ENCODE data around the gene FRMD4B. TPM values are rescaled to one million over a fixed set of nuclear protein-coding genes. Genes with fewer than 3 reads are reported as not detected.

FRMD4B gene
- polyA plus RNA-seq, 2 of the 4 experiments (the other 2 are of a cell fraction) = 0.92 to 5.9 TPM

DNA sequence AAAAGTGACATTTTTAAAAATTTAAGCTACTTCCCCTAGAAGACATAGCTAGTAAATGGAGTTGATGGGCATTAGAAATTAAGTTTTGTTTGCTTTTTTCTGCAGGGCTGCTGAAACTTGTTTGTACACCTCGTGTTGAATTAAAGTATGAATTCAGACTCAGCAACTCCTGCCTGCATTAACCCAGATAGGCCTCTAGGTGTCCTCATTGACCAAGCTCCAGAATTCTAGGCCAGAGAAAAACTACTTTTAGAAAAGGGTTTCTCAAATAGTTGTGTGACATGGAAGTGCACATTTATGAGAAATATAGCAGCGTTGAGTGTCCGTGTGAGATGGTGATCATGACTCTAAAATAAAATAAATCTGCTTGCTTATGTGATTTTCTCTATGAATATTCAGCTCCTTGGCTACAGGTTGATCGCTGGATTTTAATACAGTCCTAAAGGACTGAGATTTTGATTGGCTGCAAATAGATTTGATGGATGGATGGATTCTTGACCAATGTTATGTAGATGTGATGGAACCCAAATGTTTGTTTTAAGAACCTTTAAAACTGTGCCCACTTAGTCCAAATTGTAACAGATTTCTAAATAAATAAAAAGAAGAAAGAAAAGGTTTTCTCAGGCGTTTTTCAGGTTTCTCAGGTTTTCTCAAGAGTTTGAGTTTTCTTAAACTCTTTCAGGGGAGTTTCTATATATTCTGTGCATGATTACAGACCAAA lies 224.1 kb downstream of the FRMD4B start:
- FAIRE-seq (no peak), ATAC-seq (peak in 1 of 2 experiments; percentile 60; a peak in 4 of 6 replicates), DNase-seq (ENCODE audit: low read depth in 1 of 2, low spot score in 1 of 2) (peak; percentile 41 to 42)
- Histone ChIP-seq H3K4me1 (no peaks in the 10 kb centered on the region), H3K4me3 (no peak overlapping the region), H3K9me3 (no peaks in the 10 kb centered on the region), H3K4me2 (no peak overlapping the region), H3K27ac (no peak overlapping the region)
- WGBS (ENCODE audit: missing lambda C conversion rate) = 35% methylated on average over 5 of the region's 5 CpGs
- POLR2A ChIA-PET = no interaction called here
- CTCF ChIA-PET = interaction anchor here (0.7 to 13.0 kb wide), 55 partner anchors 9 to 514 kb away, joined by 3 to 283 read pairs (median 5); partner anchors contain the start of gene FRMD4B
- TF ChIP-seq RAD21 (conservative IDR thresholded peaks at IDR 0.05 in 1 of 2, IDR thresholded peaks at IDR 0.05 in 1 of 2) (peak; percentile 94 to 96), POLR2AphosphoS2 (conservative IDR thresholded peaks at IDR 0.05; ENCODE audit: low read length) (no peak), HDAC2 (IDR thresholded peaks at IDR 0.05) (no peak), CEBPB (IDR thresholded peaks at IDR 0.05) (no peak), SMC3 (IDR thresholded peaks at IDR 0.05) (peak; percentile 93), CTCF (IDR thresholded peaks at IDR 0.05) (peak; percentile 88), EHMT2 (IDR thresholded peaks at IDR 0.05; ENCODE audit: low read depth) (no peak), HOXA7 (CRISPR knock-in tag; IDR thresholded peaks at IDR 0.05) (no peak), ZSCAN20 (CRISPR knock-in tag; IDR thresholded peaks at IDR 0.05) (no peak), REST (IDR thresholded peaks at IDR 0.05) (no peak)

- POLR2A ChIA-PET = no interaction called here
- Histone ChIP-seq H3K27ac (no peak overlapping the region), H3K4me1 (no peaks in the 10 kb centered on the region), H3K9me3 (no peaks in the 10 kb centered on the region), H3K4me3 (no peak overlapping the region), H3K4me2 (no peak overlapping the region)
- no peak for TF ChIP-seq MAX (IDR thresholded peaks at IDR 0.05)
- no peak for TF ChIP-seq PBX3 (IDR thresholded peaks at IDR 0.05)
- TF ChIP-seq EHF (CRISPR knock-in tag; IDR thresholded peaks at IDR 0.05) = no peak
- no peak for TF ChIP-seq REST (IDR thresholded peaks at IDR 0.05)
- TF ChIP-seq HOXB5 (CRISPR knock-in tag; IDR thresholded peaks at IDR 0.05) = no peak
- no peak for TF ChIP-seq CBX2 (IDR thresholded peaks at IDR 0.05; ENCODE audit: borderline replicate concordance, low read depth)
- TF ChIP-seq ZFP36 (IDR thresholded peaks at IDR 0.05; ENCODE audit: borderline replicate concordance, partially characterized antibody) = no peak
- TF ChIP-seq, protein P1, sequence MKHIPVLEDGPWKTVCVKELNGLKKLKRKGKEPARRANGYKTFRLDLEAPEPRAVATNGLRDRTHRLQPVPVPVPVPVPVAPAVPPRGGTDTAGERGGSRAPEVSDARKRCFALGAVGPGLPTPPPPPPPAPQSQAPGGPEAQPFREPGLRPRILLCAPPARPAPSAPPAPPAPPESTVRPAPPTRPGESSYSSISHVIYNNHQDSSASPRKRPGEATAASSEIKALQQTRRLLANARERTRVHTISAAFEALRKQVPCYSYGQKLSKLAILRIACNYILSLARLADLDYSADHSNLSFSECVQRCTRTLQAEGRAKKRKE (CRISPR knock-in tag; IDR thresholded peaks at IDR 0.05; ENCODE audit: low read depth) = no peak
- no peak for TF ChIP-seq SMC3 (IDR thresholded peaks at IDR 0.05)
- TF ChIP-seq, protein P2, sequence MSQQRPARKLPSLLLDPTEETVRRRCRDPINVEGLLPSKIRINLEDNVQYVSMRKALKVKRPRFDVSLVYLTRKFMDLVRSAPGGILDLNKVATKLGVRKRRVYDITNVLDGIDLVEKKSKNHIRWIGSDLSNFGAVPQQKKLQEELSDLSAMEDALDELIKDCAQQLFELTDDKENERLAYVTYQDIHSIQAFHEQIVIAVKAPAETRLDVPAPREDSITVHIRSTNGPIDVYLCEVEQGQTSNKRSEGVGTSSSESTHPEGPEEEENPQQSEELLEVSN (IDR thresholded peaks at IDR 0.05; ENCODE audit: borderline replicate concordance, low read depth) = no peak
- TF ChIP-seq CEBPB (IDR thresholded peaks at IDR 0.05) = no peak
- no peak for TF ChIP-seq ESRRA (IDR thresholded peaks at IDR 0.05; ENCODE audit: borderline replicate concordance, low read length)
- no peak for TF ChIP-seq USF2 (IDR thresholded peaks at IDR 0.05)
- no peak for TF ChIP-seq TFCP2L1 (CRISPR knock-in tag; IDR thresholded peaks at IDR 0.05)
- DNase-seq (ENCODE audit: low read depth in 1 of 2, low spot score in 1 of 2) = no peak
- FAIRE-seq = no peak
- WGBS (ENCODE audit: missing lambda C conversion rate) = 44% methylated on average over 4 of the region's 4 CpGs
- ATAC-seq = no peak
- CTCF ChIA-PET = interaction anchor here (0.6 to 13.0 kb wide), 18 partner anchors 15 to 531 kb away, joined by 3 to 283 read pairs (median 5); no protein-coding TSS in a partner anchor
Measured at GRCh38 chr3:69160525-69160924, 225.4 kb downstream of the FRMD4B start.

All from A549 (cell line).